ENCODE data around the gene PTPRG.
"Not testable (repeated sequence)": the region's sequence is repeated elsewhere in the genome, so short reads cannot be mapped to it uniquely, and the experiment has no call there.

DNA sequence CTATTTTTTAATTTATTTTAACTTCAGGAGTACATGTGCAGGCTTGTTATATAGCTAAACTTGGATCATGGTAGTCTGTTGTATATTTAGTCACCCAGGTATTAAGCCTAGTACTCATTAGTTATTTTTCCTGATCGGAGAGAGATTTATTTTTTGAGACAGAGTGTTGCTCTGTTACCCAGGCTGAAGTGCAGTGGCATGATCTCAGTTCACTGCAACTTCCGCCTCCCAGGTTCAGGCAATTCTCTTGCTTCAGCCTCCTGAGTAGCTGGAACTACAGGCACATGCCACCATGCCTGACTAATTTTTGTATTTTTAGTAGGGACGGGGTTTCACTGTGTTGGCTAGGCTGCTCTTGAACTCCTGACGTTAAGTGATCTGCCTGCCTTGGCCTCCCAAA lies 477.4 kb downstream of the PTPRG start:
- not testable (repeated sequence) for TF ChIP-seq CTCF (CRISPR knock-in tag; IDR thresholded peaks at IDR 0.05); NFYC (CRISPR knock-in tag; IDR thresholded peaks at IDR 0.05); MEIS2 (CRISPR knock-in tag; IDR thresholded peaks at IDR 0.05); NCOA1 (CRISPR knock-in tag; IDR thresholded peaks at IDR 0.05); HNRNPK (IDR thresholded peaks at IDR 0.05; ENCODE audit: low read depth, low read length, poor library complexity, severe bottlenecking); REPIN1 (CRISPR knock-in tag; IDR thresholded peaks at IDR 0.05; ENCODE audit: borderline replicate concordance, low read depth); GABPB1 (CRISPR knock-in tag; IDR thresholded peaks at IDR 0.05)
- TF ChIP-seq, protein P1, sequence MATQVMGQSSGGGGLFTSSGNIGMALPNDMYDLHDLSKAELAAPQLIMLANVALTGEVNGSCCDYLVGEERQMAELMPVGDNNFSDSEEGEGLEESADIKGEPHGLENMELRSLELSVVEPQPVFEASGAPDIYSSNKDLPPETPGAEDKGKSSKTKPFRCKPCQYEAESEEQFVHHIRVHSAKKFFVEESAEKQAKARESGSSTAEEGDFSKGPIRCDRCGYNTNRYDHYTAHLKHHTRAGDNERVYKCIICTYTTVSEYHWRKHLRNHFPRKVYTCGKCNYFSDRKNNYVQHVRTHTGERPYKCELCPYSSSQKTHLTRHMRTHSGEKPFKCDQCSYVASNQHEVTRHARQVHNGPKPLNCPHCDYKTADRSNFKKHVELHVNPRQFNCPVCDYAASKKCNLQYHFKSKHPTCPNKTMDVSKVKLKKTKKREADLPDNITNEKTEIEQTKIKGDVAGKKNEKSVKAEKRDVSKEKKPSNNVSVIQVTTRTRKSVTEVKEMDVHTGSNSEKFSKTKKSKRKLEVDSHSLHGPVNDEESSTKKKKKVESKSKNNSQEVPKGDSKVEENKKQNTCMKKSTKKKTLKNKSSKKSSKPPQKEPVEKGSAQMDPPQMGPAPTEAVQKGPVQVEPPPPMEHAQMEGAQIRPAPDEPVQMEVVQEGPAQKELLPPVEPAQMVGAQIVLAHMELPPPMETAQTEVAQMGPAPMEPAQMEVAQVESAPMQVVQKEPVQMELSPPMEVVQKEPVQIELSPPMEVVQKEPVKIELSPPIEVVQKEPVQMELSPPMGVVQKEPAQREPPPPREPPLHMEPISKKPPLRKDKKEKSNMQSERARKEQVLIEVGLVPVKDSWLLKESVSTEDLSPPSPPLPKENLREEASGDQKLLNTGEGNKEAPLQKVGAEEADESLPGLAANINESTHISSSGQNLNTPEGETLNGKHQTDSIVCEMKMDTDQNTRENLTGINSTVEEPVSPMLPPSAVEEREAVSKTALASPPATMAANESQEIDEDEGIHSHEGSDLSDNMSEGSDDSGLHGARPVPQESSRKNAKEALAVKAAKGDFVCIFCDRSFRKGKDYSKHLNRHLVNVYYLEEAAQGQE (IDR thresholded peaks at IDR 0.05; ENCODE audit: borderline replicate concordance in 1 of 2, low read depth in 1 of 2, low read length in 2 of 2) = not testable (repeated sequence)
- TF ChIP-seq, protein P2, sequence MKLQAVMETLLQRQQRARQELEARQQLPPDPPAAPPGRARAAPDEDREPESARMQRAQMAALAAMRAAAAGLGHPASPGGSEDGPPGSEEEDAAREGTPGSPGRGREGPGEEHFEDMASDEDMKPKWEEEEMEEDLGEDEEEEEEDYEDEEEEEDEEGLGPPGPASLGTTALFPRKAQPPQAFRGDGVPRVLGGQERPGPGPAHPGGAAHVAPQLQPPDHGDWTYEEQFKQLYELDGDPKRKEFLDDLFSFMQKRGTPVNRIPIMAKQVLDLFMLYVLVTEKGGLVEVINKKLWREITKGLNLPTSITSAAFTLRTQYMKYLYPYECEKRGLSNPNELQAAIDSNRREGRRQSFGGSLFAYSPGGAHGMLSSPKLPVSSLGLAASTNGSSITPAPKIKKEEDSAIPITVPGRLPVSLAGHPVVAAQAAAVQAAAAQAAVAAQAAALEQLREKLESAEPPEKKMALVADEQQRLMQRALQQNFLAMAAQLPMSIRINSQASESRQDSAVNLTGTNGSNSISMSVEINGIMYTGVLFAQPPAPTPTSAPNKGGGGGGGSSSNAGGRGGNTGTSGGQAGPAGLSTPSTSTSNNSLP (IDR thresholded peaks at IDR 0.05; ENCODE audit: low read depth, low read length) = not testable (repeated sequence)

Data from HepG2 (cell line).